ENCODE data around the gene LHX4.
"Not testable (repeated sequence)": the region's sequence is repeated elsewhere in the genome, so short reads cannot be mapped to it uniquely, and the experiment has no call there.

Gene LHX4

DNA sequence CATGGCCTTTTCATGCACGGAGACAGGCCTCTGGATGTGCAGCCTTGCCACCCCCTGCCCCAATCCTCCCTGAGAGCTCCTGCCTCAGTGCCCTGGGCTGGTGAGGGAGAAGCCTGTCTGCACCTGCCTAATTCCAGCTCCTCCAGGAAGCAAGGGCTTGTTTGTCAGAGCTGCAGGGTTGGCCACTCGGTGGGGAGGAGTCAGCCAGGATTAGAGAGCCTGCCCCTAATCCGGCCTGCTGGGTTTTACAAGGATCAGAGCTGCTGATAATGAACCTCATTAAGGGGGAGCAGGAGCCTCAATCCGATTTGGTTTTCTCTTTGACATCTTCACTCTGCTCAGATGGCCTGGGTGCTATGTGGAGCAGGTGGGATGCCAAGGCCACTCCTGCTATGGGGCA, 31.9 kb upstream of the LHX4 start:
- no peak for DNase-seq

DNA sequence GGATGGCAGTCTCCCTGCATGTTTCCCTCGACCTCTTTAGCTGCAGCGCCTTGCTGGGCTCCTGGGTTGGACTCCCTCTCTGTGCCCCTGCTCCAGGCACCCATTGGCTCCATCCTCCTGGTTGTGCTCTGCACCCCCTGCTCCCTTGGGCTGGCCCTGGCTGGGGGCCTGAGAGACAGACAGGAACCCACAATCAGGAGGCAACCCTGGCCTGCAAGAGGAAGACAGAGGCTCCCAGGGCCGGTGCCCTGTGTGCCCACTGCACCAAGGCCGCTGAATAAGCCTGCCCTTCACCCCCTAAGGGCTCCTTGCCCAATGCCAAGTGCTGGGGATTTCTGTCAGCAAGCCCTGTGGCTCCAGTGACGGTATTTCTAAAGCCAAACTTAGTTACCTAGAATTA, 31.5 kb upstream of the LHX4 start:
- DNase-seq: no peak

GRCh38 chr1:180199018-180199417, 31.0 kb upstream of the LHX4 start:
- DNase-seq: no peak

GRCh38 chr1:180201451-180202200, 28.4 kb upstream of the LHX4 start:
- no peak for DNase-seq

DNA sequence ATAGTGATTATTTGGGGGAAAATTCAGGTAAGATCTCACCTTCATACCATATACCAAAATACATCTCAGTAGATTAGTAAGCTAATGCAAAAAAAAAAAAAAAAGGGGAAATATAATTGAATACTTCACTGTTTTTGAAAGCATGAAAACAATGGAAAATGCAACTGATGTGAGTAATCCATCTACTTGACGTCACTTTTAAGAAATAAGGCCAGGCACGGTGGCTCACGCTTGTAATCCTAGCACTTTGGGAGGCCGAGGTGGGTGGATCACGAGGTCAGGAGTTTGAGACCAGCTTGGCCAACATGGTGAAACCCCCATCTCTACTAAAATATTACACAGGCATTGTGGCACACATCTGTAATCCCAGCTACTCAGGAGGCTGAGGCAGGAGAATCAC, 27.5 kb upstream of the LHX4 start:
- not testable (repeated sequence) for DNase-seq

DNA sequence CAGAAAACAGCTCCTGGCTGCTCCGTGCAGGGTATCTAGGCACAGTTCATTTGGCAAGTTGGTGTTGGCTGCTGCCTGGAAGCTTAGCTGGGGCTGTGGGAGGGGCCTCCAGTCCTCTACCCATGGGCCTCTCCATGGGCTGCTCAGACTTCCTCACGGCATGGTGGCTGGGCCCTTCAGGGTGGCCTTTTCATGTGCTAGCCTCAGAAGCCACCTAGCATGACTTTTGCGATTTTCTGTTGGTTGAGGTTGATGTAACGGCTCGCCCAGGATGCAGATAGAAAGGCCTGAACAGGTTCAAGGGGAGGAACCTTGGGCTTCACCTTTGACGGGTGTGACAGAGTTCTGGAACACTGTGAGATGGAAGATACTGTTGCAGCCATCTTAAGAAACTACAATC, 25.8 kb upstream of the LHX4 start:
- no peak for DNase-seq

- DNase-seq: no peak
Measured at GRCh38 chr1:180206581-180206980, 23.5 kb upstream of the LHX4 start.

- DNase-seq: no peak
Measured at GRCh38 chr1:180208264-180208663, 21.8 kb upstream of the LHX4 start.

DNA sequence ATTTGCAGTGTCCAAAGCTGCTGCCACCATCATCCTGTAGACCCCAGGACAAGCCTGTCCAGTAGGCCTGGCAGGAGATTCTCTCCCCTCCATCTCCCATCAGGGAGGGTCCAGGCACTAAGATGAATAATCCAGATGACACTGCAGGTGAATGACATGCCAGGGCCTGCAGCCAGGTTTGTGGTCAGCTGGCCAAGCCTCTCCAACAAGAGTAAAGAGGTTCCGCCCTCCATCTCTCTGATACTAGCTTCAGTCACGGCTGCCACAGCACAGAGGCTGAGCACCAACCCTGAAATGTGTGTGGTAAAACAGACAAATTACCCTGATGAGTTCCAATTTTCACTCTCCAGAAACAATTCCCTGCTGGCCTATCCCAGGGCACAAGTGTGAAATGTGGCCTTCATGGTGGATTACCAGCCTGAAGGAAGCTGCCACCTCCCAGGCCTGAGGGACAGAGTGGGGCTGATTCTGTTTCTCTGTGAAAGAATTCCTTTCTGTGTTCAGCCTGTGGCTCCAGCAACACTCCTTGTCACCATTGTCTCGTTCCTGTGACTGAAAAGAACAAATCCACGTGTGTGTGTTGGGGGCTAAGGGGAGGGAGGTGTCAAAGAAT, 19.9 kb upstream of the LHX4 start:
- no peak for DNase-seq

GRCh38 chr1:180211156-180211859, 18.8 kb upstream of the LHX4 start:
- DNase-seq: no peak

GRCh38 chr1:180211860-180212229, 18.2 kb upstream of the LHX4 start:
- no peak for DNase-seq

GRCh38 chr1:180213401-180214170, 16.5 kb upstream of the LHX4 start:
- DNase-seq: no peak

- DNase-seq: no peak
Measured at GRCh38 chr1:180215856-180216625, 14.0 kb upstream of the LHX4 start.

DNA sequence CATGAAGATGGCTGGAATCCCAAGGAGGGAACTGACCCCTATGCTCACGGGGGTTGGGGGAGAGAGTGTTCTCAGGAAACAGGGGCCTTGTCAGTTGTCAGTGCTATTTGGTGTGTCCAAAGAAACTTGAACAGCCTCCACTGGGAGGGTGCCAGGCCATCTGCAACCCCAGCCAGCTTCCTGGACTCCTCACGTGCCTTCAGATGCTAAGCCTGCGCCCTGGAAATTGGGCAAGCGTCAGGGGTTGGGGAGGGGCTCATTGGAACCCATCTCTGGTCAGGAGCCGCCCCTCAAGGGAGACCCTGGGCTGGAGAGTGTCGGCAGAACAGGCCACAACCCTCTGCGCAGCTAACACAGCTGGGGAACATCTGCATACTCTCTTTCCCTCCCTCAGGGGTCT, 13.1 kb upstream of the LHX4 start:
- no peak for DNase-seq

DNA sequence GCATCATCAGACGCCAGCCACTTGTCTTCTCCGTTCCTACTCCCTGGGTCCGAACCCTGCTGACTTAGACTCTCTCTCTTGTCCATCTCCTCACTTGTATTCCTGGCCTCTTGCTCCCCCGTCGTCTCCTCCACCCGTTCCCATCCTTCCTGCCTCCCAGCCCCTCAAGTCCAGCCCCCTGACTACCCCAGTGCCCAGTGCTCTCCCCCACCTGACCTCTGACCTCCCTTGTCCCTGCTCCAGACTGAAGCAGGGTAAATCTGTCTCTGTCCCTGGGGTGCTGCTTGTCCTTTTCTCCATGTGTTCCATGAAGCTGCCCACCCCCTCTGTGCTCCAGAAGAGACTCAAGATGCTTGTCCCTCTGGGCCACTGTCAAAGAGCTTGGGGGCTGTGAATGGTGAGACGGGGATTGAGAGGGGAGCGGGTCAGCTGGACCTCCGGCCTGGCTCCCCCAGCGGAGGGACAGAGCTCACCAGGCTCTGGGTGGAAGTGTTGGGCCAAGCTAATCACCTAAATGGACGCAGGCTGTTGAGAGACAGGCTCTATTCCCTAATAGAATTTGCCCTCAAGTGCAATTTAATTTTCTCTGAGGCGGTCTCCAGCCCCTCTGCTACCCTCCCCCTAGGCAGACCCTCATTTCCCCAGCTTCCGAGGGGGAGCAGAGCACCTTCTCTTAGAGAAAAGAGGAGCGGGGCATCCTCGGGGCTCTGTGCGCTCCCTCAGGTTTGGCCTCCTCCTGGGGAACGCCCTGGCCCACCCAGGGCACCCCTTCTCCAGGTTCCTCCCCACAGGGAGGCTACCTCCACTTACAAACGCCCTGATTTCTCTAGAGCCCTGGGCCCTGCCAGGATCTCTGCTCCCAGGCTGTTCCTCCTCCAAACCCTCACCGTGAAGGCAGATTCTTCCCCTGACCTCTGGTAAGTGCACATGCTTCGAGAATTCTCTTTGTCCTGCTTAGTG, 11.0 kb upstream of the LHX4 start:
- DNase-seq: no peak

- DNase-seq: no peak
Measured at GRCh38 chr1:180219776-180220175, 10.3 kb upstream of the LHX4 start.

GRCh38 chr1:180221462-180221861, 8.6 kb upstream of the LHX4 start:
- no peak for DNase-seq

DNA sequence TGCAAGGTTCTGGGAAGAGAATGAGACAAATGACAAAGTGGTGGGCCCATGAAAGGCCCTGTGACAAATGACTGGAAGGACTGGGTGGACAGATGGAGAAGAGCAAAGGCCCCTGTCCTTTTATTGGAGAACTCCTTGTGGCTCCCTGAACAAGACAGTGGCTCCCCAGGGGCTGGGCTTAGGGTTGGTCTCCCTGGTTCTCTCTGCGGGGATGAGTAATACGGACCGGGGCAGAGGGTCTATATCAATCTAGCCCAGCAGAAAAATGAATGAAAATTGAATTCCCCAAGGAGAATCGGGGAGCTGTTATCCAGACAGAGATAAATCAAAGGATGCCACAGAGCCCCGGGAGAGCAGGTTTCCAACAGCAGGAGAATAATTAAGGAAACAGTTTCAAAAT, 5.2 kb upstream of the LHX4 start:
- DNase-seq: no peak

DNA sequence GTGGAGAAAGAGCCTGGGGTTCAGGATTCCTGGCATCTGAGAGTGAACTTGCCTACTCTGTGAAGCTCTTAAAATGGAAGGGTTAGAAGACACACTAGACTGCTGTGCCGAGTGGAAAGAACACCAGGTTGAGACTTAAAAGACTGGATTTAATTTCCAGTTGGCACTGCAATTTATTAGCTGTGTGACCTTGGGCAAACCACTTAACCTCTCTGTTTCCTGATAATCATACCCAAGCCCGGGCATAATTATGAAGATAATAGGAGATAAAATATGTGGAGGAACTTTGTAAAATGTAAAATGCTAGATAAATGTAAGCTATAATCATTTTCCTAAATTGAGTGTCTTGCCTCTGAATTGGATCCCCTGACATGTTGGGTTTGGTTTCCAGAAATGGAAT, 4.7 kb upstream of the LHX4 start:
- no peak for DNase-seq

DNA sequence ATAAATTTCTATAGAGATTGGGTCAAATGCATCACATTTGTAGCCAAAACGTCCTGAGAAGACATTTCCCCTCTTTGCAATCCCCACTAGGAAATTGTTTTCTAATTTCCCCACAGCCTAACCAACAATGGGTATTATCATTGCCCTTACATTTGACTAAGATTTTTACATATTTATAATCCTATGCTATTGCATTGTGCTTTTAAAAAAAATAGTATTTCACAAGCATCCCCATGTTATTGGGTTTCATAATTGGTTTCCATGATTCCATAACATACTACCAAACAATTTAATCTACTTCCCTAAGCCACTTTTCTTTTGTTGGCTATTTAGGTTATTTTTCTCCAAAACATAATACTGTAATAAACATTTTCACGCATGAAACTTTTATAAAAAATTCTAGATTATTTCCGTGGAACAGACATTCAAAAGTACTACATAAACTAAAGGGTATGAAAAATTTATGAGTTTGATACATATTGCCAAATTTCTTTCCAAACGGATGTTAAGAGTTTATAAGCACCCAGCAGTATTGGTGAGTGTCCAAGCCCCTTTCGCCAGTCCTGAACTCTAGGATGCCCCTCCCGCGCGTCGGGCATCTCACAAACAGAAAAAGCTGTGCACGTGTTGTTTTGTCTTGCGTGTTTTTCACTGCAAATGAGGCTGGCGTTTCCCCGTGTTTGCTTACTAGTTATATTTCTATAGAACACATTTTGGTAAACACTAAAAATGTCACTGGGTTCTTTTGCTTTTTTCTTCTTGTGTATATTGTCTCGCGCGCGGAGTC, 2.0 kb upstream of the LHX4 start:
- no peak for DNase-seq

All from NCI-H1436 treated with DMSO at 0.1 percent for 48 hours (cell line).